Neuronal stem cell (in vitro differentiated cells): ENCODE data around the gene AZGP1.

ENCODE experiments used
- DNase-seq: peaks from one replicate; pipeline ENCODE4 v3.0.0-alpha.2; 2013; ENCODE audit warnings: low spot score
- H2AFZ ChIP-seq: one replicate; pipeline ENCODE4 v1.6.1; 2013; ENCODE audit warnings: mild to moderate bottlenecking, low read length, inconsistent platforms
- H2AK5ac ChIP-seq: 2 replicates; pipeline ENCODE4 v1.6.1; 2013; ENCODE audit warnings: low read depth, mild to moderate bottlenecking, inconsistent platforms, low read length, moderate library complexity, mixed read lengths
- H2BK120ac ChIP-seq: 2 replicates; pipeline ENCODE4 v1.6.1; 2013; ENCODE audit warnings: low read depth, mild to moderate bottlenecking, inconsistent platforms, low read length, moderate library complexity, mixed read lengths
- H2BK12ac ChIP-seq: one replicate; pipeline ENCODE4 v1.6.1; 2013; ENCODE audit warnings: low read length, inconsistent platforms
- H2BK15ac ChIP-seq: 2 replicates; pipeline ENCODE4 v1.6.1; 2013; ENCODE audit warnings: mild to moderate bottlenecking, low read length, inconsistent platforms, mixed read lengths
- H2BK5ac ChIP-seq: one replicate; pipeline ENCODE4 v1.6.1; 2013; ENCODE audit warnings: inconsistent platforms, mild to moderate bottlenecking, low read length, moderate library complexity
- H3K14ac ChIP-seq: one replicate; pipeline ENCODE4 v1.6.1; 2013; ENCODE audit warnings: low read length, inconsistent platforms
- H3K18ac ChIP-seq: 2 replicates; pipeline ENCODE4 v1.6.1; 2013; ENCODE audit warnings: low read length, inconsistent platforms
- H3K23ac ChIP-seq: 2 replicates; pipeline ENCODE4 v1.6.1; 2013; ENCODE audit warnings: low read depth, mild to moderate bottlenecking, mixed read lengths, low read length, inconsistent platforms; ENCODE audit not compliant: poor library complexity
- H3K27ac ChIP-seq: replicated peaks from 3 replicates; pipeline ENCODE4 v1.5.1; 2013; ENCODE audit warnings: low read length, inconsistent platforms
- H3K27me3 ChIP-seq, 3 experiments: 2 replicates each; pipeline ENCODE4 v1.6.1; 2013; ENCODE audit warnings: low read length in 3 of 3, mild to moderate bottlenecking in 2 of 3, inconsistent platforms in 1 of 3, low read depth in 1 of 3, mixed read lengths in 1 of 3, moderate library complexity in 1 of 3; ENCODE audit not compliant: control insufficient read depth in 3 of 3, insufficient read depth in 3 of 3
- H3K36me3 ChIP-seq, 2 donors: replicated peaks in 1 of 2; 2 replicates each; pipeline ENCODE4 v1.6.1; 2013; ENCODE audit warnings: low read length in 2 of 2; ENCODE audit not compliant: control insufficient read depth in 2 of 2, insufficient read depth in 2 of 2
- H3K4ac ChIP-seq: 2 replicates; pipeline ENCODE4 v1.6.1; 2013; ENCODE audit warnings: inconsistent platforms, mild to moderate bottlenecking, low read length, moderate library complexity
- H3K4me1 ChIP-seq, 2 donors: 1 replicate in 1 of 2; 2 replicates in 1 of 2; pipeline ENCODE4 v1.6.1; 2013; ENCODE audit warnings: low read length in 2 of 2, low read depth in 1 of 2; ENCODE audit not compliant: control insufficient read depth in 2 of 2, insufficient read depth in 1 of 2
- H3K4me2 ChIP-seq: one replicate; pipeline ENCODE4 v1.6.1; 2013; ENCODE audit warnings: mild to moderate bottlenecking, low read length, inconsistent platforms; ENCODE audit not compliant: insufficient read depth, poor library complexity, severe bottlenecking
- H3K4me3 ChIP-seq, 2 donors: 2 replicates each; pipeline ENCODE4 v1.5.1; 2013; ENCODE audit warnings: low read length in 2 of 2, mild to moderate bottlenecking in 2 of 2, inconsistent platforms in 1 of 2, moderate library complexity in 1 of 2
- H3K79me1 ChIP-seq: one replicate; pipeline ENCODE4 v1.6.1; 2013; ENCODE audit warnings: low read depth, mild to moderate bottlenecking, inconsistent platforms, low read length, moderate library complexity
- H3K9ac ChIP-seq: one replicate; pipeline ENCODE4 v1.6.1; 2013; ENCODE audit warnings: mild to moderate bottlenecking, low read depth, low read length, inconsistent platforms; ENCODE audit not compliant: poor library complexity
- H3K9me3 ChIP-seq, 2 donors: replicated peaks in 1 of 2; 2 replicates each; pipeline versions ENCODE3 to v1.6.1; 2013; ENCODE audit warnings: low read length in 2 of 2, mild to moderate bottlenecking in 2 of 2, inconsistent platforms in 1 of 2, low read depth in 1 of 2, mixed read lengths in 1 of 2, moderate library complexity in 1 of 2; ENCODE audit not compliant: control insufficient read depth in 2 of 2, insufficient read depth in 1 of 2
- H4K8ac ChIP-seq: one replicate; pipeline ENCODE4 v1.6.1; 2013; ENCODE audit warnings: low read depth, mild to moderate bottlenecking, inconsistent platforms, low read length, moderate library complexity
- H4K91ac ChIP-seq: one replicate; pipeline ENCODE4 v1.6.1; 2013; ENCODE audit warnings: low read length, low read depth, mild to moderate bottlenecking, inconsistent platforms; ENCODE audit not compliant: poor library complexity
- WGBS, 2 donors: extraction: QIAGEN DNeasy Blood & Tissue Kit; methylation state at CpG; one replicate each; pipeline ENCODE4 v1.1.7; 2013; ENCODE audit warnings: missing lambda C conversion rate in 2 of 2, mixed read lengths in 1 of 2; ENCODE audit not compliant: insufficient read length in 2 of 2, insufficient replicate concordance in 1 of 2; ENCODE audit errors: extremely low coverage in 2 of 2; 5-methylcytosine and 5-hydroxymethylcytosine counted together

AZGP1 gene

GRCh38 chr7:100016215-100016901 is 40.5 kb upstream of the AZGP1 start:
- no peak overlapping the region for H3K4ac ChIP-seq
- H2BK15ac ChIP-seq: no peak overlapping the region
- DNase-seq: no peak
- H3K27ac ChIP-seq: no peak overlapping the region
- no peaks in the 10 kb centered on the region for H3K9me3 ChIP-seq
- H3K4me2 ChIP-seq: peak overlapping the region; percentile 68
- WGBS, 2 donors: no CpG with 5 or more reads among the region's 11 CpGs
- no peak overlapping the region for H3K14ac ChIP-seq
- peaks cover 4 to 6% of the 10 kb centered on the region in 2 donors for H3K4me1 ChIP-seq
- no peak overlapping the region for H3K23ac ChIP-seq
- peaks cover 1 to 37% of the 10 kb centered on the region in 2 donors for H3K36me3 ChIP-seq
- H2BK12ac ChIP-seq: no peak overlapping the region
- peak overlapping the region; percentile 11 for H2BK5ac ChIP-seq
- peak overlapping the region; percentile 97 for H2AK5ac ChIP-seq
- H3K18ac ChIP-seq: no peak overlapping the region
- peak overlapping the region; percentile 90 to 91 for H3K4me3 ChIP-seq
- peak overlapping the region; percentile 92 for H2AFZ ChIP-seq
- peaks cover 10% of the 10 kb centered on the region for H3K79me1 ChIP-seq
- peak overlapping the region; percentile 97 for H3K9ac ChIP-seq
- H4K91ac ChIP-seq: no peak overlapping the region
- peaks cover 0 to 5% (median 0%) of the 10 kb centered on the region in 3 experiments for H3K27me3 ChIP-seq
- H4K8ac ChIP-seq: no peak overlapping the region
- H2BK120ac ChIP-seq: no peak overlapping the region

GRCh38 chr7:100015232-100016214 is 39.7 kb upstream of the AZGP1 start, which contains the start of gene ZKSCAN1:
Gene ZKSCAN1 (plus strand): TSS chr7:100015596. CDS start chr7:100023507, 7,911 bp downstream.
- H3K9ac ChIP-seq: peak within 1 kb of the TSS; percentile 97
- H3K79me1 ChIP-seq: peaks cover 9% of the 10 kb centered on the region
- peak within 1 kb of the TSS; percentile 92 for H2AFZ ChIP-seq
- peak within 1 kb of the TSS; percentile 97 for H2AK5ac ChIP-seq
- no peak within 1 kb of the TSS for H2BK15ac ChIP-seq
- no CpG with 5 or more reads among the region's 70 CpGs for WGBS, 2 donors
- H3K36me3 ChIP-seq: peaks cover 1 to 32% of the 10 kb centered on the region in 2 donors
- H3K14ac ChIP-seq: peak within 1 kb of the TSS; percentile 95
- peaks cover 0 to 7% (median 0%) of the 10 kb centered on the region in 3 experiments for H3K27me3 ChIP-seq
- H3K27ac ChIP-seq: no peak within 1 kb of the TSS
- H2BK5ac ChIP-seq: peak within 1 kb of the TSS; percentile 11
- H4K91ac ChIP-seq: no peak within 1 kb of the TSS
- H3K18ac ChIP-seq: peak within 1 kb of the TSS; percentile 96
- no peak within 1 kb of the TSS for H3K4ac ChIP-seq
- peak within 1 kb of the TSS; percentile 90 to 91 for H3K4me3 ChIP-seq
- H2BK120ac ChIP-seq: peak within 1 kb of the TSS; percentile 26
- peak within 1 kb of the TSS; percentile 95 for H3K23ac ChIP-seq
- no peak within 1 kb of the TSS for H2BK12ac ChIP-seq
- peak within 1 kb of the TSS; percentile 68 for H3K4me2 ChIP-seq
- H3K4me1 ChIP-seq: peaks cover 4 to 6% of the 10 kb centered on the region in 2 donors
- peak; percentile 89 for DNase-seq
- peak within 1 kb of the TSS; percentile 87 for H4K8ac ChIP-seq
- H3K9me3 ChIP-seq: no peaks in the 10 kb centered on the region

DNA sequence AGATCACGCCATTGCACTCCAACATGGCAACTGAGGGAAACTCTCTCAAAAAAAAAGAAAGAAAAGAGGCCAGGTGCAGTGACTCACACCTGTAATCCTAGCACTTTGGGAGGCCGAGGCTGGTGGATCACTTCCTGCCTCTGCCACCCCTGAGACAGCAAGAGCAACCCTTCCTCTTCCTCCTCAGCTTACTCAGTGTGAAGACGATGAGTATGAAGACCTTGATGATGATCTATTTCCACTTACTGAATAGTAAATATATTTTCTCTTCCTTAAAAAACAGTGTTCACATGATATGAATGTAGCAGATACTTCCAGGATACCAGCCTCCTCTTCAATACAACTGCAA is 37.5 kb upstream of the AZGP1 start:
- Histone ChIP-seq H3K4me3 (no peak overlapping the region), H2BK120ac (no peak overlapping the region), H3K9me3 (no peaks in the 10 kb centered on the region), H2BK15ac (no peak overlapping the region), H2AFZ (no peak overlapping the region), H3K4ac (no peak overlapping the region), H3K14ac (no peak overlapping the region), H3K9ac (no peak overlapping the region), H3K4me2 (no peak overlapping the region), H2AK5ac (no peak overlapping the region), H2BK12ac (no peak overlapping the region), H3K4me1 (peaks cover 4 to 6% of the 10 kb centered on the region in 2 donors), H3K79me1 (peaks cover 5% of the 10 kb centered on the region), H3K23ac (no peak overlapping the region), H3K36me3 (peaks cover 0 to 11% of the 10 kb centered on the region in 2 donors), H2BK5ac (no peak overlapping the region), H4K8ac (no peak overlapping the region), H4K91ac (no peak overlapping the region), H3K27ac (no peak overlapping the region), H3K18ac (no peak overlapping the region), H3K27me3 (peaks cover 0 to 7% (median 0%) of the 10 kb centered on the region in 3 experiments)
- no CpG with 5 or more reads among the region's 3 CpGs for WGBS, 2 donors
- DNase-seq: no peak
